WTC11 (cell line): ENCODE measurements around the gene CTPS2.

Experiments
- AR ChIP-seq: fragments of 250-450 bp; sonication (Bioruptor Pico); IDR thresholded peaks from 2 replicates; pipeline ENCODE4 v1.9.0; 2021; ENCODE audit warnings: mild to moderate bottlenecking
- ATF1 ChIP-seq: sonication (generic); formaldehyde crosslinking; IDR thresholded peaks from 2 replicates; pipeline ENCODE4 v1.8.1; 2023; ENCODE audit warnings: mild to moderate bottlenecking, moderate library complexity, missing genetic modification reagents
- CREM ChIP-seq: sonication (generic); formaldehyde crosslinking; IDR thresholded peaks from 2 replicates; pipeline ENCODE4 v1.8.1; 2022; ENCODE audit warnings: mild to moderate bottlenecking, missing genetic modification reagents, moderate library complexity
- CTCF ChIP-seq: fragments of 200-600 bp; IDR thresholded peaks from 2 replicates; pipeline ENCODE4 v1.8.0; 2022; ENCODE audit warnings: antibody characterized with exemption
- E2F1 ChIP-seq: sonication (generic); formaldehyde crosslinking; IDR thresholded peaks from 2 replicates; pipeline ENCODE4 v1.8.0; 2022; ENCODE audit warnings: mild to moderate bottlenecking, missing genetic modification reagents
- ZNF219 ChIP-seq: sonication (generic); formaldehyde crosslinking; IDR thresholded peaks from 2 replicates; pipeline ENCODE4 v1.8.0; 2023; ENCODE audit warnings: missing genetic modification reagents, mild to moderate bottlenecking, borderline replicate concordance

GRCh38 chrX:16579517-16579916 is 133.0 kb downstream of the CTPS2 start:
- TF ChIP-seq ATF1 (CRISPR knock-in tag) = no peak
- TF ChIP-seq CTCF = no peak
- no peak for TF ChIP-seq ZNF219
- TF ChIP-seq E2F1 (CRISPR knock-in tag) = no peak
- no peak for TF ChIP-seq CREM (CRISPR knock-in tag)
- TF ChIP-seq AR = no peak
